Measurements from ENCODE around the gene ZNF75A.

- TF ChIP-seq POLR2AphosphoS5 (IDR thresholded peaks at IDR 0.05; ENCODE audit: insufficient read depth in 1 of 2, low read depth in 1 of 2): no peak
- TF ChIP-seq CTCF (IDR thresholded peaks at IDR 0.05): no peak
- TF ChIP-seq POLR2A (IDR thresholded peaks at IDR 0.05): no peak
These were observed 12.2 kb downstream of the ZNF75A start for GRCh38 chr16:3317315-3317999.
